Mucosa of descending colon (tissue), 3 donors: ENCODE data around the gene TM4SF18. TPM values are rescaled to one million over a fixed set of nuclear protein-coding genes. Genes with fewer than 3 reads are reported as not detected.

ENCODE experiments used
- ATAC-seq: fragments of 200-7000 bp; cut with Tn5 transposase; one replicate; pipeline ENCODE4 v1.9.1; 2020; ENCODE audit warnings: mild to moderate bottlenecking, moderate library complexity
- DNase-seq, 3 donors: peaks; one replicate each; pipeline ENCODE4 v3.0.0-alpha.2; 2020
- H3K36me3 ChIP-seq: fragments of 200-600 bp; one replicate; pipeline ENCODE4 v1.8.0; 2021; ENCODE audit warnings: low read depth, mild to moderate bottlenecking
- H3K4me1 ChIP-seq: fragments of 200-600 bp; one replicate; pipeline ENCODE4 v1.8.0; 2021; ENCODE audit warnings: low read depth, mild to moderate bottlenecking
- H3K4me3 ChIP-seq: fragments of 200-600 bp; one replicate; pipeline ENCODE4 v1.8.0; 2021; ENCODE audit warnings: mild to moderate bottlenecking
- H3K9me3 ChIP-seq: fragments of 200-600 bp; one replicate; pipeline ENCODE4 v1.8.0; 2021; ENCODE audit warnings: mild to moderate bottlenecking
- CTCF ChIP-seq: fragments of 200-600 bp; IDR thresholded peaks from one replicate; pipeline ENCODE4 v1.8.0; 2022; ENCODE audit warnings: antibody characterized with exemption, mild to moderate bottlenecking
- intact Hi-C, 2 donors: fragments of 100-400 bp; cut with DNase I in 1 of 2; cut with micrococcal nuclease in 1 of 2; formaldehyde crosslinking; loops; one replicate each; pipeline versions ENCODE4 v1.11.0 to v1.11.1; 2022; cut with DNase I, micrococcal nuclease
- total RNA-seq, 3 donors: library from RNA; stranded (reverse); fragmentation: NEBNext Ultra II Directional in 2 of 3; extraction: Animal tissue kit (Norgen Biotek cat#: 25700) in 2 of 3; gene quantifications; one replicate each; pipeline versions ENCODE4 v1.2.1 to v1.2.4, GENCODE V29; 2021 to 2023
- donor health status: DM: no; HTN: no; CAD: no; lungs with moderate emphysema.
- donor health status: DM: no; HTN: no; CAD: no.
- donor health status: DM: no; HTN: yes; CAD: no.

Gene TM4SF18
- total RNA-seq, 3 donors from 2014 or later = 1.9 to 2.4 (median 2.2) TPM

- Histone ChIP-seq H3K4me3 (no peak overlapping the region), H3K9me3 (no peaks in the 10 kb centered on the region), H3K36me3 (no peaks in the 10 kb centered on the region), H3K4me1 (no peaks in the 10 kb centered on the region)
- DNase-seq (no peak), ATAC-seq (no peak)
- TF ChIP-seq CTCF = no peak
- intact Hi-C loops = no loop called here
Measured at GRCh38 chr3:149321136-149321535, 12.3 kb downstream of the TM4SF18 start.

GRCh38 chr3:149319750-149320149 lies 13.7 kb downstream of the TM4SF18 start:
- peaks cover 6% of the 10 kb centered on the region for H3K4me1 ChIP-seq

GRCh38 chr3:149317072-149317471 lies 16.4 kb downstream of the TM4SF18 start:
- no peaks in the 10 kb centered on the region for H3K9me3 ChIP-seq
- H3K4me3 ChIP-seq = no peak overlapping the region
- H3K36me3 ChIP-seq = no peaks in the 10 kb centered on the region
- no peak for TF ChIP-seq CTCF
- DNase-seq (no peak), ATAC-seq (no peak)
- intact Hi-C loops = no loop called here
- H3K4me1 ChIP-seq = peaks cover 6% of the 10 kb centered on the region

More at GRCh38 chr3:149319750-149320149, 13.7 kb downstream of the TM4SF18 start:
- H3K9me3 ChIP-seq = no peaks in the 10 kb centered on the region
- ATAC-seq (no peak), DNase-seq (no peak)
- TF ChIP-seq CTCF = no peak
- H3K4me3 ChIP-seq = no peak overlapping the region
- intact Hi-C loops = no loop called here
- H3K36me3 ChIP-seq = no peaks in the 10 kb centered on the region

GRCh38 chr3:149316437-149316836 lies 17.0 kb downstream of the TM4SF18 start:
- ATAC-seq (peak; percentile 95), DNase-seq (no peak)
- Histone ChIP-seq H3K9me3 (no peaks in the 10 kb centered on the region), H3K4me1 (peaks cover 6% of the 10 kb centered on the region), H3K36me3 (no peaks in the 10 kb centered on the region), H3K4me3 (no peak overlapping the region)
- no peak for TF ChIP-seq CTCF
- intact Hi-C loops = no loop called here

GRCh38 chr3:149315694-149316093 lies 17.7 kb downstream of the TM4SF18 start:
- TF ChIP-seq CTCF = no peak
- Histone ChIP-seq H3K9me3 (no peaks in the 10 kb centered on the region), H3K4me3 (no peak overlapping the region), H3K36me3 (no peaks in the 10 kb centered on the region), H3K4me1 (peaks cover 6% of the 10 kb centered on the region)
- ATAC-seq (no peak), DNase-seq (no peak)
- intact Hi-C loops = no loop called here
